Non-pigmented ciliary epithelial cell (primary cell): Measurements from ENCODE around the gene SCN10A.

Experiments
- DNase-seq: peaks from one replicate; pipeline ENCODE4 v3.0.0-alpha.2; 2010; ENCODE audit warnings: low read depth

The SCN10A gene

DNA sequence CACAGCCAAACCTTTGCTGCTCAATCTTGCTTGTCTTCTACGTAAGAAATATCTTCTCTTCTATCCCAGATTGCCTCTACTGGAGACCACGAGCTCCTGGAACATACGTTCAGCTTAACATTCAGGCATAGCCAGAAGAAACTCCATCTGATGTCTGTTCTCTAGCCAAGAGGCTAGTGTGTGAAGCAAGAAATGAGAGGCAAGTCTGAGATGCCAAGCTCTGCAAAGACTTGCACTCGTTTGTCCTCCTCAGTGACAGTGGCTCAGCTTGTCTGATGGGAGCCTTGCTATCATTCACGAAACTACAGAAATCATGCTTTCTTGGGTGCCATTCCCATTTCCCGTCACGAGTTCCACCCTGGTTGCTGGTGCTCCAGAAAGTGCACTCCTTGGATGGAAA is at the start of gene SCN10A:
SCN10A (minus strand) TSS at position 192 of the 400 bp plus-strand sequence. CDS start 22,207 bp downstream, outside the sequence.
- no peak for DNase-seq

DNA sequence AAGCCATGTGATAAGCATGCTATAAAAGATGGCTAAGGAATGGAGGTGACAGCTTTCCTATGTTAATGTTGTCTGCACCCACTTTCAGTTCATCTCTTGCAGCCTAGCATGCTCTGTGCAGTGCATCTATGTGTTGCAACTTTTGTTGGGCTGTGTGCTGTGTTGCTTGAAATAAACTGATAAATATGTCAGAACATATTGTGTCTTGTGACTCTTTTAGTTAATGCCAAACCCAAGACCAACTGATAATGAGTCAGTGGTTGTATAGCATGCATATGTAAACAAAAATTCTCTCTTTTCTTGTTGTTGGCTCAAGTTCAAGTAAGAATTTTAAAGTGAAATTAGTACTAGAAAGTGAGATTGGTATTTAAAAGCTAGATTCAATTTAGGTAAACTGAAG is 37.0 kb upstream of the SCN10A start:
- no peak for DNase-seq

DNA sequence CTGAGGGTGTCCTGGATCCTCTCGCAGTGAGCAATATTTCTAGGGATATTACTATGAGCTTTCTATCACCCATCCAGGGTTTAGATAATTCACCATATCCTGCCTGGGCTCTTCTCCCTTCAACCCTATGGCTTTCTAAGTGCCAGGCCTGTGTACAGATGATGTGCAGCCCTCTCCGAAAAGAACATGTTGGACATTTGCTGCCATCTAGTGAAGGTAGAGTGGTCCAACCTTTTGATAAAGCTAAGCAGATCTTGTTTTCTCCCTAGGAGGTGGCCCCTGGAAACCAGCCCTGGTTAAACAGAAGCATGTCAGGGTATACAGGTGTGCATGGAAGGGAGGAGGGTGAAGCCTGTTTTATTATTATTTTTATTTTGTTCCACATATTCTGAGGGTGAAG is 27.9 kb upstream of the SCN10A start:
- DNase-seq: peak; percentile 42

DNA sequence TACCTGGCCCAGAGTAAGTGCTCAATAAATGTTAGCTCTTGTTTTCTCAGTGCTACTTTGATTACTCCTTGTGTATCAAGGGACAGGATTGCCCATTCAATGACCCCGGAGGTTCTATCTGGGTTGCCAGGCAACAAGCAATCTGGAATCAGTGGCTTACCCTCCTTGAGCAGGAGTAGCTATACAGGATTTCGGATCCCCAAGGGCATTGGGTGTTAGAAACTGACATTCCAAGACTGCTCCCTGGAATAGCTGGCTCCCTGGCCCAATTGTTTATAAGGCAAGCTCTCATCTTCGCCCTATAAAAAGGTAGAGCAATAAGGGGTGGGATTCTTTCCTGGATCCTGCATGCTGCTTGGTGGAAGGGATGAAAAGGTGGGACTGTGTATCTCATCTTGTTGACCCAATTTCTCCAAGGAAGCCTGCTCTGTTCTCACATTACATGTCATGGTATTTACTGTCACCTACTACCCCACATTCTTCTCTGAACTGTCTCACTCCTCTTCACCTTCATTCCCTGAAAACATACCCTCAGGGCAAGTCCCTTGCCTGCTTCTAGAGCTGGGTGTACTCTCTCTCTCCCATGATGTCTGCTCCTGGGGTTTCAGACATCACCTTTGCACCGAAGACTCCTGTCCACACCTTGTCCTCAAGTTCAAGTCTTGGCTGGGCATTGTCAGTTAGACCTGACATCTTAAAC is 26.4 kb upstream of the SCN10A start:
- DNase-seq: no peak

DNA sequence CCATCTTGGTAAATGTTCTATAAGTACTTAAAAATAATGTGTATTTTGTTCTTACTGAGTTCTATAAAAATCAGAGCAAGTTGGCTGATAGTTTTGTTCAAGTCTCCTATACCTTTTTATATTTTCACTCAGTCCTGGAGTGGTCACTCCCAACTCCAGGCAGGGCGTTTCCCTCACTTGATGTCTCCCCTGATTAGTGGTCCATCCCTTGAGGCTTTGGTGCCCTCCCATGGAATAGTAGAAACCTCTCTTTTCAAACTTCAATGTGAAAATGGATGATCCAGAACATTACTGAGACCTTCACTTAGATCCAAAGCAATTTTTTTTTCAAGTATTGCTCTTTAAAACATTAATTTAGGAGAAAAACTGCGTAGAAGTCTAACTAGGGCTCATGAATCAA is 25.0 kb upstream of the SCN10A start:
- no peak for DNase-seq

DNA sequence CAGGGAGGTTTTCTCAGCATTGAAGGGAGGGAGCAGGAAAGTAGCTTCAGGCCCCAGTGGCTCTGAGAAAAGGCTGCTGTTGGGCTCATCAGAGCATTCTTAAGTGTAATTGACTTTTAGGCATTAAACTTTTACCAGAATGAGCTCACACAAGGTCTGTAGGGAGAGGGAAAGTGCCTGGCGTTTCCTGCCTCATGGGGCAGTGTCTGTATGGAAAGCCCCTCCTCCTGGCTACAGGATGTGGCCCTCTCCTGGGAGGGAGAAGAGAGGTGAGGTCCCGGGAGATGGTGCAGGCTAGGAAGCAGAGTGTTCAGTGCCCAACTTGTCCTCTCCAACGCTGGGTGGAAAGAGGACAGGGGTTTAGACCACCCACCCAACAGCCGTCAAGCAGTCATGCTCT is 21.3 kb upstream of the SCN10A start:
- DNase-seq: no peak

DNA sequence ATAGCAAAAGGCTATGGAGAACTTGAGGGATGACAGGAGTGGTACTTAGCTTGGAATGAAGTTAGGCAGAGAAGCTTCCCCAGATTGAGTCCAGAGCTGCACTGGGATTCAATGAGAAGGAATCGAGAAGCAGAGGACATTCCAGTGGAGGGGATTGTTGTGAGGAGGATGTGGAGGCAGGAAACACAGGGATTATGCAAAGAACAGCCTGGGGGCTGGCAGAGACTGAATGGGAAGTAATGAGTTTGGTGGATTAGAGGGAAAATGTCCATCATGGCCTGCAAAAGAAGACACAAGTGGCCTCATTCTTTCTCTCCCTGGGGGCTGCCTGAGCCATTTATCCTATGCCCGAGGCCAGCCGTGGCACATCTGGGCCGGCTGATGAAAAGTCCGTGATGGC is 20.5 kb upstream of the SCN10A start:
- DNase-seq: no peak

DNA sequence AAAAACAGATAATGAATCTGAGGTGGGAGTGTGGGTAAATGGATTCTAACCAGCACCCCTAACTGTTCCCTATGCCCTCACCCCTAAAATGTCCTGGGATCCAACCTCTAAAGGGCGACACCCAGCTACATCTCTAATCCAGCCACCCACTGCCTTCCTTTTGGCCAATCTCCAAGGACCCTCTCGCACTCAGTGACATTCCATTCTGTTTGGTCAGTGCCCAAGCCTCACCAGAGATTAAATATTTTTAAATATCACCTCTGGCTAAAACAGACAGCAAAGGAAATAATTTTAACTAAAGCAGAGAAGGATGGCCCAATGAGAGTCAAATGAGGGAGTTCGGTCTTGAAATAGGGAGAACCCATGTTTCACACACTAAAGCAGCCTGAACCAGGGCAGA is 19.9 kb upstream of the SCN10A start:
- no peak for DNase-seq

DNA sequence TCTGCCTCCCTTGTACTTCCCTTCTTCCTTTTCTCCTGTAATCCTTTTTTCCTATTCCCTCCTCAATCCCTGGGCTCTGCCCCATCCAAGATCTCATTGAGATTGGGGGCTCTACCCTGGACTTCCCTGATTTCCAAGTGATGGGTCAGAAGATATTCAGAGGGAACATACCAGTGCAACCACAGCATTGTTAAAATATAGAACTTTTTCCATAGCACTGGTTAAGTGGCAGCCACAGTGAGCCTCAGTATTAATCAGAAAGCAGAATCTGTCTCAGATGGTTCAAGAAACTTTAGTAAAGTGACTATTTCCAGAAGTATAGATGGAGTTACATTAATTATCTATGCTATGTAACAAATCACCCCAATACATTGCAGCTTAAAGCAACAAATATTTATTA is 18.7 kb upstream of the SCN10A start:
- no peak for DNase-seq

DNA sequence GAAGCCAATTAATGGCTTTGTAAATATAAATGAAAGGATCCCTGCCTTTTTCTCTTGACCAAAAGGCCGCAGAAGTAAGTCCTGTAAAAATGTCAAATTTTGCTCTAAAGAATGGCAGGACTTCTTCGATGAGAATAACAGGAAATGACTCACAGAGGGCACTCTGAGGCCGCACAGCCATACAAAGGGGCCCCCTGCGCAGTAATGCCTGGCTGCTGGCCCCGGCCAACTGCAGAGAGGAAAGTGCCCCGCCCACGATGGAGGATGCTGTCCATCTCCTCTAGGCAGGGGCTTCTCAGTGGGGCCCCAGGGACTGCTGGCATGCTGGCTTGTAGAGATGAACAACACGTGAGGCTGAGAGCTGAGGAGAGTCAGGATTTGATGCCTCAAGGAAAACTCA is 18.1 kb upstream of the SCN10A start:
- DNase-seq: peak; percentile 43

DNA sequence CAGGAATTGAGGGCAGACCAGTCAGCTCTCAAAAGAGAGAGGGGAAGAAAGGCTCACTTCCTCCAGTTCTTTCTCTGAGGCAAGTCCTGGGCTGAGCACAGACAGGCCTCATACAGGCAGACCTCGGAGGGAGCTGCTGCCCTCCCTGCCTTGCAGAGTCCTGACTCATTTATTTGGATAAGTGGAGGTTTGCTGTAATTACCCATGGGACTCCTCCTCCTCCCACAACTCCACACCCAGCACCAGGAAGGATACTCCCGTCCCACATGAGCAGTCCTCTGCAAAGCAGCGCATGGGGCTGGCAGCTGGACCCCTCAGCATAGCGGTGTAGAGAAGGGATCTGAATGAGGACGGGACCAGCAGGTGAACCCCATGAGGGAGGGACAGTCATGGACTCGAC is 13.4 kb upstream of the SCN10A start:
- peak; percentile 60 for DNase-seq

DNA sequence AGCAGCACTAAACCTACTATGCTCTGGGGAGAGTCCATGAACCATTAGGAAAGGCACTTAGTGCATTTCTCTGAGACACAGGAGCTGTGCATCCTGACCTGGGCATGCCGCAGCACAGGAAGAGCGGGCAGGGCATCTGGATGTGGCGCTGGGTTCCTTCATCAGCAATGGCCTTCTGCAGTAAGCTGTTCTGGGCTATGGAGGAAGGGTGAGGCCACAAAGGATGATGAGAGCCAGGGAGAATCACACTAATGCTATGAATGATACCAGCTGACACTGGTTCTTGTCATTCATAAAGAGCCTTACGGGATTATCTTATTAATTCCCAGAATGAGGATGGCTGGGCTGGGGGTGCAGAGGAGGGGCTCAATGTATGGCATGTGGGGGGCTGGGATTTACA is 12.7 kb upstream of the SCN10A start:
- no peak for DNase-seq

DNA sequence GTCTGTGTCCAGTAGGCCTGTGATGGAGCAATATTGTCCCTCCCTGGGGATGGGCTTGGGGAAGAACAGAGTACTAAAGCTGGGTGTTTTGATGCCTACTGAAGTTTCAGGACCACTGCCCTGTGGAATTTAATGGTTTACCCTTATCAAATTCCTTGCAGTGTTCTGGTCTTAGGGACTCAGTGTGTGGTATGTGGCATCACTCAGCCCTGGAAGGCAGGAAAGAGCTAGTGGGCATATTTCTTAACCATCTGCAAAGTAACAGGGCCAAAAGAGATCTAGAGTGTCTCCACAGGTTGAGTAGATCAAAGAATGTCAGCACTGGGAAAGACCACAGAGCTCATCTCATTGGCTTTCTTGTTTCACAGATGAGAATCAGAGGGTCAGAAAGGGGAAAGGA is 11.8 kb upstream of the SCN10A start:
- DNase-seq: no peak

DNA sequence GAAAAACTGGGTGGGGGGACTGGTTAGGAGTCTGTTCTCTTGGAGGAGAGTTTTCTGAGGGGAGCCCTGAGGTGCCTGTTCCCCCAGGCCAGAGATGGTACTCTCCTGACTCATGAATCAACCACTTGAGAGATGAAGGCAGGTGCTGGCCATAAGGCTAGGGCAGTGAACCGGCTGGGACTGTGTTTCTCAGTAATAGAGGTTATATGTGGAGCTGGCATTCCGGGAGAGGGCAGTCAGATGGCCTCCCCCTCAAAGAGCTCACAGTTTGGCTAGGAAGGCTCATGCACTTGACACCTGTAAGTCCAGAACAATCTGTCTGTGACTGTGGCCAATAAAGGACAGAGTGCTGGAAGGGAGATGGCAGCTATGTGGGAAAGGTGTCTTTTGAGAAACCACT is 10.0 kb upstream of the SCN10A start:
- no peak for DNase-seq

DNA sequence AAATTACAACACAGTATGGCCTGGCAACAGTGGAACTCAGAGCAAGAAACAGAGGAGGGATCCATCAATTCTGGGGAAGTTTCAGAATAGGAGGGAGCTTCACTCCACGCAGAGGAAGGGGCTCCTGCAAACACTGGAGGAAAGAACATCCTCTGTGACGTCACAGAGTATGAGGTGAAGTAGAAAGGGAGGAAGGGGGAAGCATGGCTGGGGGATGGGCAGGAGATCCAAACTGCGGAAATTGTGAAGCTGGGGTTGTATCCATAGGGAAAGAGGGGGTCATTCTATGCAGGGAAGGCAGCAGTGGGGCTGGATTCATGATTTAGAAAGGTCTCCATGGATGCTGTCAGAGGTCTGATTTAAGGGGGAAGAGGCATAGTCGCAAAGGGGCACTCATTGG is 8.3 kb upstream of the SCN10A start:
- no peak for DNase-seq

DNA sequence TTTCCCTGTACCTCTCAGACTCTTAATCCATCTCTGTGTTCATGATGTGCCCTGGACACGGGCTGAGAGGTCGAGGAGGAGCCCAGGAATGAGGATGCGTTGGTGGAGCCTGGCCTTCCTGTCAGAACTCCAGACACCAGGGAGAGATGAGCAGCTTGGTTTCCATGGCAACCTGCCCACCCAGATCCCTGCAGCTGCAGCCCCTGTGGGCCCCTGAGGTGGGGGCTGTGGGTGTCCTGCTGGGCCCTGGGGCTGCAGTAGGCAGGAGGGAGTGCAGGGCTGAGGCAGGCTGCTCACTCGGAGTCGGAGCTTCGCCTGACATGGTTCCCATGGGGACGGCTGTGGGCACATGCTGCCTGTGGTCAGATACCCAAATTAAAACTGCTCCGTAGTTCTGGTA is 7.7 kb upstream of the SCN10A start:
- DNase-seq: no peak

DNA sequence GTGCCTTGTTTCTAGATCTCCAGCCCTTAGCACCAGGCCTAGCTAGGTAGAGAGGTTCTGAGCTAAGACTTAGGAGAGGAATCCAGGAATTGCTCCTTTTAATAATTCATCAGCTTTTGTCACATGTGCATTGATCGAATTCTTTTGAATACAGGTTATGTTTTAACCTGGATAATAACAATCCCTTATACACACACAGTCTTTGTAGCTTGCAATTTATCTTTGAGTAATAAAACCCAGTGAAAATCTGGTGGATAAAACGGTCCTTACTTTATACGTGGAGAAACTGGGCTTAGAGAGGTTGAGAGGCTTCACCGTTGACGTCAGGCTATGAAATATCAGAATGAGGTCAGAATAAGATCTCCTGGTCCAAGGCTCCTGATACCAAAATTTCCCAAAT is 7.2 kb upstream of the SCN10A start:
- DNase-seq: no peak

DNA sequence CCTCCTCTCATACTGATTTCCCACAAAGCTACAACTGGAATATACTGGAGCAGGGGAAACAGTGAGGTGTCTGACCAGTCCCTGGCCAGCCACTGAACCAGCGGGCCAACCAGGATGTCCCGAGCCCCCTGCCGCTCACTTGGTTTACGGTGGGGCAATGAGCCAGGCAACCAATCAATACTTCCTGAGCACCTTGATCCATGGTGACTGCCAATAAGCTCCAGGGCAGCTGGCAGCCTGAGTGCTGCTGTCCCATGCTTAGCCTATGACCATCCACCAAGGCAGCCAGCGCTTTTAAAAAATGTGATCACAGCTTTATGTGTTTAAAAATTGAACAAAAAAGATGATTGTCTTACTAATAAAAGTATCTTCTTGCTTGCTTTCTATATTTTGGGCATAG is 4.2 kb downstream of the SCN10A start:
- no peak for DNase-seq

DNA sequence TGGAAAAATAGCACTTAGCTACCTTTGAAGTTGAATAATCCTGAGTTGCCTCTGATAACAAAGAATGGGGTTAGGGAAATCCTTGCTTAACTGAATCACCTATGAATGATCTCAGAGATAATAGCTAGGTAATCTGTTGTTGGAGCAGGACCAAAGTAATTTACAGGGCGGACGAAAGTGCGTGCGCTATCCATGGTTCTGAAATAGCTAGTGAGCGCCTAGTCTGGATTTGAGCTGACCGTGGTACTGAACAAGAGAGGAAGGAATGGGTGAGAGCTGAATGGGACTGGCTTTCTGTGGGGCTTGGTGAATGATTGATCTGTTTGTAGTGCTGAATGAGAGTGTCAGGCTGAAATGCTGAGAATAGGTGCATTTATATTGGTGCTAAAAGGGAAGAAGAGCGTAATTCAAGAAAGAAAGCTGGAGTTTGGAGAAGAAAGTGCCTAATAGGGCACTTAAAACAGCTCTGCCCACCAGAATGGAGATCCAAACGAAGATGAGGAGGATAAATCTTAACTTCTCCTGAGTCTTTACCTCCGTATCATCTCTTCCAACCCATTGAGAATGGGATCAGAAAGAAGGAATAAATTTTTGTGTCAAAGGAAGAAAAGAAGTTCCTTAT is 10.1 kb downstream of the SCN10A start:
- peak; percentile 26 for DNase-seq

DNA sequence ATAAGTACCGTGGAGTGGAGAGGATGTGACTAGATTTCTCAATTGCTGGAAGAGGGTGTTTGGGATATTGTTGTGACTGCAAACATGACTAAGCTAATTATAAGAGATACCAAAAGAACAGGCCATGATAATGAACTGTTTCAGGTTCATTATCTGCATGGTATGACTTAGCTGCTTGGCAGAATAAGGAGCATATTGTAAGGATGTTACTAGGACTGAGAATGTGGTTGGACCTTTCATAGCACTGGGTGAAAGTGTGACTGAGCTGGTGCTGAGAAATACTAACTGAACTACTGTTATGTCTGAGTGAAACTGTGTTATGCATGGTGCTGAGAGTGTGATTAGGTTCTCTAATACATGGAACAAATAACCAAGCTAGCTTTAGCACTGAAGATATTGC is 11.0 kb downstream of the SCN10A start:
- no peak for DNase-seq

DNA sequence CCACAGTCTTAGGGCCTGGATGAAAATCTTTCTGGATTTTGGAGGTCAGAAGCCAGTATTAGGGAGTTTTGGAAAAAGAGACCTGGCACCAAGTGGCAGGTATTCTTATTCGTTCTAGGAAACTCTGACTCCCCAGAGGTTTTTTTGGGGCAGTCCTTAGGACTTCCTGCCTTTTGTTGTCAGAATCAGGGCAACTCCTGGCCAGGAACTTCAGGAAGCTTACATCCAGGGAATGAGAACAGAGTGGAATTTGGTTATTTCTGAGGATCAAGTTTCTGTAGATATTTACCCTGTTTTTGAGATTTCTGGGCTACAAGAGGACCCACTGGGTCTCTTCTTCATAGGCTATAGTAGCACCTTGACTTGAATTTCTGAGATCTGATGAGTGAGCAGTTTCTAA is 15.5 kb downstream of the SCN10A start:
- DNase-seq: no peak

DNA sequence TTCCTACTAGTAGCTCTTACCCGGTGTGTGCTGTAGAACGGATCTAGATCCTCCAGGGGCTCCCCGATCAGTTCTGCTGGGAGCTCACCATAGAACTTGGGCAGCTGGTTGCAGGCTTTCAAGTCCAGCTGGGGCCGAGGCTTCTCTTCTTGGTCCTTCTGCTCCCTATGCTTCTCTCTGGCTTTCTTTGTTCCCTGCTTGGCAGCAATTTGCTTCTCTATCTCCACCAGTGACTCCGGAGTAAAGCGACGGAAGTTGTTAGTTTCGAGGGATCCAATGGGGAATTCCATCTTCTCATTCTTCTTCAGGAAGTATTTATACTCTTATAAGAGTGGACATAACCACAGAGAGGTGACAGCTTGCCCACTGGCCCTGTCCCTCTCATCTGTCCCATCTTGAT is 22.3 kb downstream of the SCN10A start:
- no peak for DNase-seq

DNA sequence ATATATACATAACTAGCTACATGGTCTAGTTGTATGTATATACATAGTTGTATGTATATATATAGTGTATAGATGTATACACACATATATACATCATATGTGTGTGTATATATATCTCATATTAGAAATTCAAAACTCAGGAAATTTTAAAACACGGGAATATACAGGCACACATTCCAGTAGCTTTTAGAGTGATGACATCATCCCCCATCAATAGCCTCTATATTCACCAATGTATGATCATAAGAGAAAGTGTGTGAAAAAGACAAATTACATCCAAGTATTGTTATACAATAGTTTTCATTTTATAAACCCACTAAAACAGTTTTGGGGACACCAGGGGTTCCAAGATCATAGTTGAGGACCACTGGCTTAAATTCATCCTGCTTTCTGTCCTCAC is 23.0 kb downstream of the SCN10A start:
- no peak for DNase-seq

DNA sequence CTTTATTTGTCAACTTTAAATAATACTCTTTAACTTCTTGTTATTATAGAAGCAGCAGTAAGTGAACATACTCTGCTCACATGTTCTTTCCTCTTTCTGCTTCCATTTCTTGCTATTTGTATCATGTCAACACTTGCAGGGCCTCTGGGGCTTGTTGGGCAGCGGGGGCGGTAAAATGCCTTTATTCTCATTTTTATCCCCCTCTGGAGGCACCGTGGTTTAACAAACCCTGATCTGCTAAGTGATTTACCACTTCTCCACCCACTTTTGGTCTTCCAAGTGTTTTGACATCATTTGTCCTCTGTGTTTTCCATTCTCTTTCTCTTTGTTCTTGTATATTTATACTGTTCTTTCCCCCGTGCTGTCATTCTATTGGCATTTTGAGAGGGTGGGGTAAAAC is 33.9 kb downstream of the SCN10A start:
- no peak for DNase-seq
